Kidney (tissue), 14 donors: Measurements from ENCODE around the gene MRPS12. TPM values are rescaled to one million over a fixed set of nuclear protein-coding genes. Genes with fewer than 3 reads are reported as not detected.

Experiments used
- DNase-seq, 5 donors: peaks; one replicate each; pipeline ENCODE4 v3.0.0-alpha.2; 2013 to 2020
- FAIRE-seq: peaks from 2 replicates; lab custom pipeline; 2012; peaks lifted over from hg19 to GRCh38; lab: Jason Lieb, UNC
- H3K27ac ChIP-seq, 2 donors: one replicate each; pipeline ENCODE4 v1.7.0; 2013; ENCODE audit warnings: low read depth in 2 of 2, low read length in 2 of 2, inconsistent platforms in 1 of 2
- H3K27me3 ChIP-seq: one replicate; pipeline ENCODE4 v1.7.1; 2013; ENCODE audit warnings: low read length, inconsistent platforms; ENCODE audit not compliant: control insufficient read depth, insufficient read depth
- H3K36me3 ChIP-seq, 3 donors: one replicate each; pipeline versions ENCODE4 v1.7.0 to v1.7.1; 2013; ENCODE audit warnings: low read length in 3 of 3, control low read depth in 1 of 3, inconsistent platforms in 1 of 3; ENCODE audit not compliant: insufficient read depth in 3 of 3, control insufficient read depth in 2 of 3
- H3K4me1 ChIP-seq, 3 donors: one replicate each; pipeline versions ENCODE4 v1.7.0 to v1.7.1; 2013; ENCODE audit warnings: low read length in 3 of 3, inconsistent platforms in 1 of 3, low read depth in 1 of 3; ENCODE audit not compliant: control insufficient read depth in 2 of 3, insufficient read depth in 2 of 3
- H3K4me3 ChIP-seq, 3 donors: one replicate each; pipeline versions ENCODE4 v1.7.0 to v1.8.1; 2013; ENCODE audit warnings: low read length in 3 of 3, control low read depth in 1 of 3, inconsistent platforms in 1 of 3
- H3K9ac ChIP-seq, 3 donors: one replicate each; pipeline versions ENCODE4 v1.7.0 to v1.7.1; 2013; ENCODE audit warnings: low read length in 3 of 3, control low read depth in 1 of 3, inconsistent platforms in 1 of 3
- H3K9me3 ChIP-seq, 3 donors: one replicate each; pipeline versions ENCODE4 v1.7.0 to v1.7.1; 2013; ENCODE audit warnings: low read length in 3 of 3, control low read depth in 1 of 3, inconsistent platforms in 1 of 3; ENCODE audit not compliant: control insufficient read depth in 2 of 3, insufficient read depth in 1 of 3
- CTCF ChIP-seq: IDR thresholded peaks from 3 replicates; pipeline ENCODE4 v1.5.1; 2012; ENCODE audit warnings: mild to moderate bottlenecking, moderate library complexity, borderline replicate concordance; ENCODE audit not compliant: insufficient read depth; ENCODE audit errors: extremely low read depth
- intact Hi-C: fragments of 100-400 bp; cut with DNase I; formaldehyde crosslinking; loops from one replicate; pipeline ENCODE4 v1.11.1; 2022
- polyA plus RNA-seq: library from polyadenylated mRNA; stranded (reverse); fragments of 350-450 nt; fragmentation: Illumina TruSeq; extraction: RNeasy Lipid Tissue Mini Kit (QIAGEN cat#74804); gene quantifications from one replicate; pipeline ENCODE4 v1.2.3, GENCODE V29; 2014; ENCODE audit warnings: low read depth, low replicate concordance; ENCODE audit not compliant: insufficient read depth
- total RNA-seq: library from RNA; stranded (reverse); fragmentation: NEBNext Ultra II Directional; extraction: Animal tissue kit (Norgen Biotek cat#: 25700); gene quantifications from one replicate; pipeline ENCODE4 v1.2.1, GENCODE V29; 2021
- donor health status: control.
- donor health status: control.
- donor health status: control.
- donor health status: control.
- donor health status: control.
- donor health status: DM: yes; HTN: yes; CAD: no.
- donor health status: Normal renal cell carcinoma (clear cell type).

The MRPS12 gene
- total and polyA plus RNA-seq, 2 donors from 2014 or later: 28.5 to 110 TPM

GRCh38 chr19:38920602-38921419 lies 9.9 kb upstream of the MRPS12 start:
- no peak for TF ChIP-seq CTCF
- H3K36me3 ChIP-seq: peaks cover 0 to 21% (median 3%) of the 10 kb centered on the region in 3 donors
- no peaks in the 10 kb centered on the region for H3K27me3 ChIP-seq
- no peak overlapping the region for H3K9ac ChIP-seq
- H3K4me1 ChIP-seq: no peaks in the 10 kb centered on the region
- DNase-seq: no peak
- no peaks in the 10 kb centered on the region for H3K9me3 ChIP-seq
- H3K27ac ChIP-seq: no peak overlapping the region
- intact Hi-C loops: no loop called here
- no peak for FAIRE-seq
- H3K4me3 ChIP-seq: no peak overlapping the region

DNA sequence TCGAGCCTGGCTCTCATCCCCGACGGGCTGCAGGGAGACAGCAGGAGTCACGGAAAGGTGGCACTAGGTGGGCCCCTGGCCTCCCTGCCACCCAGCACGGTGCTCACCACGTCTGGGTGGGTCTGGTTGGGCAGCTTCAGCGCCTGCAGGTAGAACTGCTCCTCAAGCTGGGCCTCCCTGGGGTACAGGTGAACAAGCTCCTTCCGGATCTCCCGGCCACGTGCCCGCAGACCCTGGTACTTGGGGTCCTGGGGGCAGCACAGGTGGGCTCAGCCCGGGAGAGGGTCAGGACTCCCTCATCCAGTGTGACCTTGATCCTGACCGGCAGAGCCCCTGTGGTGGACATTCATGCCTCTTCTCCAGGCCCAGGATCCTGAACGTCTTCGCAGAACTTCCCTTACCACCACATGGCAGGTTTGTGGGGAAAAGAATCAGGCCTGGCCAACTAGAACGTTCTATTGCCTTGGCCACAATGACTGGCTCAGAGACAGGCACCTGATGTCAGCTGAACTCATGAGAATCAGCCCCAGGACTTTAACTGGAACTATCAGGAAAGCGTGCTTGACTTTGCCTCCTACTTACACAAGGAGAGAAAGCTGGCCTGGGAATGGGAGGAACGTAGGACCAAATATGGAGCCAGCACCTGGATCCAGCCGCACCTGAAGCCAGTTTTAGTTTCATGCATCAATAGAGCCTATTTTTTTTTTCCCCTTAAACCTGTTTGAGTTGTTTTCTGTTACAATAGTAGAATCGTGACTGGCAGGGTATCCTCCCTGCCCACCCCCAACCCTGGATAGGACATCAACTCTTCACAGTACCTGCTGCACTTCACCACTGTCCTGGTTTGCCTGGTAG lies 9.1 kb upstream of the MRPS12 start:
- DNase-seq: no peak
- intact Hi-C loops: no loop called here
- Histone ChIP-seq H3K36me3 (peaks cover 0 to 21% (median 3%) of the 10 kb centered on the region in 3 donors), H3K9ac (no peak overlapping the region), H3K27ac (no peak overlapping the region), H3K4me1 (no peaks in the 10 kb centered on the region), H3K4me3 (no peak overlapping the region), H3K9me3 (no peaks in the 10 kb centered on the region), H3K27me3 (no peaks in the 10 kb centered on the region)
- no peak for TF ChIP-seq CTCF
- no peak for FAIRE-seq

DNA sequence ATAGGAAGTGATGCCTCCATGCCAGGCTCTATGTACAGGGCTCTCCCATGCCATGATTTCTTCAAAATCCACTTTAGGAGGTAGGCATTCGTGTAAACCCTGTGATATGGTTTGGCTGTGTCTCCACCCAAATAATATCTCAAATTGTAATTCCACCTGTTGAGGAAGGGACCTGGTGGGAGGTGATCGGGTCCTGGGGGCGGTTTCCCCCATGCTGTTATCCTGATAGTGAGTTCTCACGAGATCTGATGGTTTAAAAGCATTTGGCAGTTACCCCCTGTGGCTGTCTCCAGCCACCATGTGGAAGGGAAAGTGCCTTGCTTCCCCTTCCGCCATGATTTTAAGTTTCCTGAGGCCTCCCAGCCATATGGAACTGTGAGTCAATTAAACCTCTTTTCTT lies 8.3 kb upstream of the MRPS12 start:
- Histone ChIP-seq H3K36me3 (peaks cover 0 to 21% (median 3%) of the 10 kb centered on the region in 3 donors), H3K27me3 (no peaks in the 10 kb centered on the region), H3K27ac (no peak overlapping the region), H3K9me3 (no peaks in the 10 kb centered on the region), H3K4me1 (no peaks in the 10 kb centered on the region), H3K4me3 (no peak overlapping the region), H3K9ac (no peak overlapping the region)
- intact Hi-C loops: no loop called here
- DNase-seq (no peak), FAIRE-seq (no peak)
- TF ChIP-seq CTCF: no peak
